Spleen (tissue), 11 donors: ENCODE results near the gene TAX1BP3. TPM values are rescaled to one million over a fixed set of nuclear protein-coding genes. Genes with fewer than 3 reads are reported as not detected.
A peak's percentile ranks its signal among the peaks of the same experiment; 100 is the strongest.

Experiments
- DNase-seq: peaks from one replicate; pipeline ENCODE4 v3.0.0-alpha.2; 2020
- H3K27ac ChIP-seq, 8 donors: fragments of 200-600 bp; sonication (generic) in 7 of 8; 1 replicate in 4 of 8; 2 replicates in 4 of 8; pipeline versions ENCODE4 v1.5.0 to v1.8.0; 2016 to 2021; ENCODE audit warnings: inconsistent platforms in 4 of 8, mild to moderate bottlenecking in 4 of 8, moderate library complexity in 1 of 8
- H3K27me3 ChIP-seq, 7 donors: fragments of 200-600 bp; sonication (generic) in 6 of 7; replicated peaks in 1 of 7; 1 replicate in 4 of 7; 2 replicates in 3 of 7; pipeline versions ENCODE4 v1.5.0 to v1.8.0; 2016 to 2021; ENCODE audit warnings: inconsistent platforms in 3 of 7, mild to moderate bottlenecking in 1 of 7
- H3K36me3 ChIP-seq, 6 donors: fragments of 200-600 bp; sonication (generic) in 5 of 6; 1 replicate in 4 of 6; 2 replicates in 2 of 6; pipeline versions ENCODE4 v1.5.0 to v1.8.0; 2016 to 2021; ENCODE audit warnings: inconsistent platforms in 2 of 6
- H3K4me1 ChIP-seq, 6 donors: fragments of 200-600 bp; sonication (generic) in 5 of 6; 1 replicate in 3 of 6; 2 replicates in 3 of 6; pipeline versions ENCODE4 v1.5.0 to v1.8.0; 2016 to 2021; ENCODE audit warnings: inconsistent platforms in 3 of 6
- H3K4me3 ChIP-seq, 8 donors: fragments of 200-600 bp; sonication (generic) in 7 of 8; 1 replicate in 4 of 8; 2 replicates in 4 of 8; pipeline versions ENCODE4 v1.5.0 to v1.8.0; 2016 to 2021; ENCODE audit warnings: inconsistent platforms in 4 of 8, mild to moderate bottlenecking in 4 of 8, moderate library complexity in 2 of 8
- H3K9me3 ChIP-seq, 8 donors: fragments of 200-600 bp; sonication (generic) in 7 of 8; 1 replicate in 4 of 8; 2 replicates in 4 of 8; pipeline versions ENCODE4 v1.5.0 to v1.8.0; 2016 to 2021; ENCODE audit warnings: inconsistent platforms in 4 of 8
- CTCF ChIP-seq, 11 experiments: fragments of 200-600 bp in 7 of 11; fragments of 450-650 bp in 4 of 11; sonication (generic) in 4 of 11; IDR thresholded peaks in 8 of 11; conservative IDR thresholded peaks in 3 of 11; 1 replicate in 7 of 11; 2 replicates in 4 of 11; pipeline versions ENCODE4 v1.4.0 to v1.8.0; 2016 to 2021; ENCODE audit warnings: antibody characterized with exemption in 11 of 11, inconsistent platforms in 4 of 11, mild to moderate bottlenecking in 1 of 11
- POLR2A ChIP-seq, 3 donors: fragments of 450-650 bp; IDR thresholded peaks; one replicate each; pipeline ENCODE4 v1.5.1; 2017; ENCODE audit warnings: antibody characterized with exemption in 3 of 3, mild to moderate bottlenecking in 1 of 3
- POLR2AphosphoS5 ChIP-seq, 3 donors: sonication (generic); formaldehyde crosslinking; IDR thresholded peaks; one replicate each; pipeline ENCODE4 v1.5.1; 2017; ENCODE audit warnings: antibody characterized with exemption in 3 of 3
- WGBS, 5 donors: extraction: QIAGEN DNeasy Blood & Tissue Kit in 3 of 5; methylation state at CpG; one replicate each; pipeline versions ENCODE4 v1.1.5 to v1.1.7; 2013 to 2018; 5-methylcytosine and 5-hydroxymethylcytosine counted together
- intact Hi-C: fragments of 100-400 bp; cut with DNase I; formaldehyde crosslinking; loops from one replicate; pipeline ENCODE4 v1.15.0; 2023; ENCODE audit warnings: low total_unique reads
- polyA plus RNA-seq, 3 donors: library from polyadenylated mRNA; stranded (reverse); fragments of 200-250 nt; gene quantifications; one replicate each; pipeline ENCODE4 v1.2.1, GENCODE V29; 2013
- total RNA-seq, 7 donors: library from RNA; depleted of rRNA in 3 of 7; stranded (reverse); fragments of >200 nt in 3 of 7; fragmentation: NEBNext Ultra II Directional in 4 of 7; extraction: Animal tissue kit (Norgen Biotek cat#: 25700) in 4 of 7; gene quantifications; one replicate each; pipeline versions ENCODE4 v1.1.0 to v1.2.1, GENCODE V29; 2016 to 2021
- donor health status: healthy with polysubstance abuse.
- donor health status: DM: no; HTN: no; CAD: no; lungs with moderate emphysema.
- donor health status: DM: no; HTN: no; CAD: no.
- donor health status: Bipolar disorder and iron deficiency.
- donor health status: healthy.
- donor health status: DM: no; HTN: no; CAD: no.
- donor health status: DM: yes; HTN: yes; CAD: no.

The TAX1BP3 gene
- total and polyA plus RNA-seq, 10 donors: 32.9 to 65.7 (median 52.6) TPM

GRCh38 chr17:3657874-3658783 lies 10.2 kb downstream of the TAX1BP3 start:
- peak in 2 of 3 donors; percentile 20 to 58 for TF ChIP-seq POLR2AphosphoS5 (IDR thresholded peaks at IDR 0.05)
- TF ChIP-seq CTCF (IDR thresholded peaks at IDR 0.05 in 8 of 11, conservative IDR thresholded peaks at IDR 0.05 in 3 of 11): no peak
- TF ChIP-seq POLR2A (IDR thresholded peaks at IDR 0.05): no peak
- H3K4me1 ChIP-seq: peaks cover 0 to 33% (median 12%) of the 10 kb centered on the region in 6 donors
- no peaks in the 10 kb centered on the region for H3K9me3 ChIP-seq
- H3K4me3 ChIP-seq: no peak overlapping the region
- intact Hi-C loops: no loop called here
- 84 to 90% (median 88%) methylated on average over 36 to 42 of the region's 42 CpGs for WGBS, 5 donors
- H3K36me3 ChIP-seq: peaks cover 0 to 70% (median 7%) of the 10 kb centered on the region in 6 donors
- H3K27me3 ChIP-seq: no peaks in the 10 kb centered on the region
- DNase-seq: no peak
- no peak overlapping the region for H3K27ac ChIP-seq

- WGBS, 5 donors: 85 to 95% (median 91%) methylated on average over 7 of the region's 7 CpGs
- Histone ChIP-seq H3K36me3 (peaks cover 0 to 70% (median 2%) of the 10 kb centered on the region in 6 donors), H3K9me3 (no peaks in the 10 kb centered on the region), H3K27me3 (no peaks in the 10 kb centered on the region), H3K4me3 (no peak overlapping the region), H3K4me1 (peaks cover 0 to 33% (median 12%) of the 10 kb centered on the region in 6 donors), H3K27ac (no peak overlapping the region)
- intact Hi-C loops: no loop called here
- DNase-seq: no peak
- TF ChIP-seq POLR2AphosphoS5 (IDR thresholded peaks at IDR 0.05) (no peak), POLR2A (IDR thresholded peaks at IDR 0.05) (no peak), CTCF (IDR thresholded peaks at IDR 0.05 in 8 of 11, conservative IDR thresholded peaks at IDR 0.05 in 3 of 11) (no peak)
Measured at GRCh38 chr17:3657588-3657869, 10.8 kb downstream of the TAX1BP3 start.

GRCh38 chr17:3656755-3657587 lies 11.4 kb downstream of the TAX1BP3 start:
- Histone ChIP-seq H3K4me3 (no peak overlapping the region), H3K4me1 (peaks cover 0 to 33% (median 12%) of the 10 kb centered on the region in 6 donors), H3K27ac (no peak overlapping the region), H3K36me3 (peaks cover 0 to 66% (median 0%) of the 10 kb centered on the region in 6 donors), H3K9me3 (no peaks in the 10 kb centered on the region), H3K27me3 (no peaks in the 10 kb centered on the region)
- intact Hi-C loops: no loop called here
- 86 to 93% (median 90%) methylated on average over 14 to 16 of the region's 16 CpGs for WGBS, 5 donors
- TF ChIP-seq CTCF (IDR thresholded peaks at IDR 0.05 in 8 of 11, conservative IDR thresholded peaks at IDR 0.05 in 3 of 11) (no peak), POLR2AphosphoS5 (IDR thresholded peaks at IDR 0.05) (no peak), POLR2A (IDR thresholded peaks at IDR 0.05) (no peak)
- DNase-seq: no peak

- H3K4me1 ChIP-seq: peaks cover 0 to 33% (median 12%) of the 10 kb centered on the region in 6 donors
Measured at GRCh38 chr17:3656353-3656752, 12.0 kb downstream of the TAX1BP3 start.

More at GRCh38 chr17:3656353-3656752, 12.0 kb downstream of the TAX1BP3 start:
- TF ChIP-seq CTCF (IDR thresholded peaks at IDR 0.05 in 8 of 11, conservative IDR thresholded peaks at IDR 0.05 in 3 of 11) (no peak), POLR2A (IDR thresholded peaks at IDR 0.05) (no peak), POLR2AphosphoS5 (IDR thresholded peaks at IDR 0.05) (no peak)
- H3K36me3 ChIP-seq: peaks cover 0 to 63% (median 0%) of the 10 kb centered on the region in 6 donors
- H3K4me3 ChIP-seq: no peak overlapping the region
- intact Hi-C loops: no loop called here
- DNase-seq: no peak
- 91 to 97% (median 93%) methylated on average over 12 to 16 of the region's 16 CpGs for WGBS, 5 donors
- H3K27me3 ChIP-seq: no peaks in the 10 kb centered on the region
- H3K27ac ChIP-seq: no peak overlapping the region
- no peaks in the 10 kb centered on the region for H3K9me3 ChIP-seq
